GM10266 (cell line): ENCODE data around the gene COL18A1.

Experiments used
- DNase-seq: peaks from one replicate; pipeline ENCODE4 v3.0.0; 2012; ENCODE audit errors: extremely low spot score
- CTCF ChIP-seq: IDR thresholded peaks from 2 replicates; pipeline ENCODE4 v1.5.1; 2012; ENCODE audit warnings: mild to moderate bottlenecking, low read depth; ENCODE audit not compliant: control insufficient read depth, insufficient read depth; ENCODE audit errors: missing control alignments

The COL18A1 gene

GRCh38 chr21:45490049-45490731, 85.2 kb downstream of the COL18A1 start:
- DNase-seq: no peak
- no peak for TF ChIP-seq CTCF

- no peak for DNase-seq
- TF ChIP-seq CTCF: no peak
These were observed 86.1 kb downstream of the COL18A1 start for GRCh38 chr21:45491056-45491455.

GRCh38 chr21:45491623-45492022, 86.7 kb downstream of the COL18A1 start:
- DNase-seq: no peak
- no peak for TF ChIP-seq CTCF

- DNase-seq: no peak
- TF ChIP-seq CTCF: no peak
These were observed 87.8 kb downstream of the COL18A1 start for GRCh38 chr21:45492765-45493164.

- TF ChIP-seq CTCF: no peak
- no peak for DNase-seq
These were observed 88.5 kb downstream of the COL18A1 start for GRCh38 chr21:45493401-45494001.

- no peak for TF ChIP-seq CTCF
- no peak for DNase-seq
These were observed 89.3 kb downstream of the COL18A1 start for GRCh38 chr21:45494135-45494850.
